Measurements from ENCODE around the gene GMCL1. TPM values are rescaled to one million over a fixed set of nuclear protein-coding genes. Genes with fewer than 3 reads are reported as not detected.

Gene GMCL1
- total and polyA plus RNA-seq, 2 of the 13 experiments (the other 11 are each of a cell fraction or from before 2014, with no cell fraction given): 18.7 to 24.0 TPM

GRCh38 chr2:69893684-69894551 is 64.5 kb downstream of the GMCL1 start, which contains the start of gene SNRNP27 (continued):
- TF ChIP-seq ZBTB46 (CRISPR knock-in tag; IDR thresholded peaks at IDR 0.05; ENCODE audit: borderline replicate concordance) (no peak), NR2F2 (IDR thresholded peaks at IDR 0.05; ENCODE audit: borderline replicate concordance, low read depth) (peak; percentile 64; the same call in 1 of the 2 replicates), ZNF101 (CRISPR knock-in tag; IDR thresholded peaks at IDR 0.05; ENCODE audit: borderline replicate concordance, low read depth) (no peak), SNAPC5 (CRISPR knock-in tag; IDR thresholded peaks at IDR 0.05; ENCODE audit: borderline replicate concordance) (peak; percentile 77; the same call in 1 of the 2 replicates), KLF9 (CRISPR knock-in tag; IDR thresholded peaks at IDR 0.05; ENCODE audit: low read depth) (peak; percentile 92), NR2F1 (CRISPR knock-in tag; IDR thresholded peaks at IDR 0.05) (0 out of 4 replicates have a peak, but pooled peaks of 1 of the 2 experiments have one; percentile 11), ZBTB43 (CRISPR knock-in tag; conservative IDR thresholded peaks at IDR 0.05) (peak; percentile 94), SMAD1 (CRISPR knock-in tag; IDR thresholded peaks at IDR 0.05; ENCODE audit: borderline replicate concordance, low read depth) (no peak), ZNF30 (CRISPR knock-in tag; IDR thresholded peaks at IDR 0.05) (no peak), HIC2 (CRISPR knock-in tag; IDR thresholded peaks at IDR 0.05; ENCODE audit: low read depth) (no peak), ZNF234 (CRISPR knock-in tag; conservative IDR thresholded peaks at IDR 0.05) (0 out of 2 replicates have a peak, but pooled peaks have one; percentile 51), KDM3A (CRISPR knock-in tag; IDR thresholded peaks at IDR 0.05; ENCODE audit: low read depth) (peak; percentile 94), MAFK (conservative IDR thresholded peaks at IDR 0.05 in 1 of 2, IDR thresholded peaks at IDR 0.05 in 1 of 2; ENCODE audit: low read length in 2 of 2) (no peak), ZGPAT (CRISPR knock-in tag; IDR thresholded peaks at IDR 0.05) (peak; percentile 98), RFXANK (CRISPR knock-in tag; IDR thresholded peaks at IDR 0.05) (peak; percentile 86), FOXP1 (IDR thresholded peaks at IDR 0.05) (no peak), FOXP1 (CRISPR knock-in tag; IDR thresholded peaks at IDR 0.05) (0 out of 2 replicates have a peak, but pooled peaks have one; percentile 53), ZNF879 (CRISPR knock-in tag; IDR thresholded peaks at IDR 0.05) (0 out of 2 replicates have a peak, but pooled peaks have one; percentile 28), MLXIP (CRISPR knock-in tag; IDR thresholded peaks at IDR 0.05; ENCODE audit: borderline replicate concordance) (peak; percentile 84)
